Jurkat, Clone E6-1 (cell line): ENCODE results near the gene FOXD1. TPM values are rescaled to one million over a fixed set of nuclear protein-coding genes. Genes with fewer than 3 reads are reported as not detected.
"Not testable (repeated sequence)": the region's sequence is repeated elsewhere in the genome, so short reads cannot be mapped to it uniquely, and the experiment has no call there.

ENCODE experiments used
- DNase-seq: peaks from one replicate; pipeline ENCODE4 v3.0.0-alpha.2; 2011; ENCODE audit warnings: low read depth, low spot score
- H3K4me3 ChIP-seq: 2 replicates; pipeline ENCODE4 v1.5.1; 2011; ENCODE audit warnings: mild to moderate bottlenecking, low read length, control low read depth, moderate library complexity
- polyA plus RNA-seq: library from polyadenylated mRNA; unstranded; fragments of >200 nt; gene quantifications from one replicate; pipeline ENCODE4 v1.2.1, GENCODE V29; 2012; ENCODE audit warnings: missing spikeins; ENCODE audit not compliant: insufficient read length, insufficient read depth

Gene FOXD1
- polyA plus RNA-seq: 1.1 TPM

- peak within 1 kb of the TSS; percentile 55 for H3K4me3 ChIP-seq
- peak; percentile 52 for DNase-seq
Observed at GRCh38 chr5:73448463-73449136, at the start of gene FOXD1. TSS of gene FOXD1 (minus strand) at chr5:73448777. CDS start at chr5:73448362, 415 bp downstream.

GRCh38 chr5:73497497-73498056 lies 49.0 kb upstream of the FOXD1 start:
- peak overlapping the region; percentile 74 for H3K4me3 ChIP-seq
- no peak for DNase-seq

- peak; percentile 90 for DNase-seq
- H3K4me3 ChIP-seq: peak overlapping the region; percentile 74
Observed at GRCh38 chr5:73496984-73497457, 48.4 kb upstream of the FOXD1 start.

GRCh38 chr5:73495772-73496335 lies 47.3 kb upstream of the FOXD1 start:
- no peak for DNase-seq
- H3K4me3 ChIP-seq: no peak overlapping the region

- DNase-seq: no peak
- H3K4me3 ChIP-seq: no peak overlapping the region
Observed at GRCh38 chr5:73494721-73495120, 46.1 kb upstream of the FOXD1 start.

- DNase-seq: no peak
Observed at GRCh38 chr5:73493421-73493820, 44.8 kb upstream of the FOXD1 start.

GRCh38 chr5:73491155-73491554 lies 42.6 kb upstream of the FOXD1 start:
- no peak for DNase-seq
- H3K4me3 ChIP-seq: no peak overlapping the region

More at GRCh38 chr5:73493421-73493820, 44.8 kb upstream of the FOXD1 start:
- no peak overlapping the region for H3K4me3 ChIP-seq

GRCh38 chr5:73490088-73490487 lies 41.5 kb upstream of the FOXD1 start:
- H3K4me3 ChIP-seq: no peak overlapping the region
- no peak for DNase-seq

- H3K4me3 ChIP-seq: no peak overlapping the region
- no peak for DNase-seq
Observed at GRCh38 chr5:73488806-73489205, 40.2 kb upstream of the FOXD1 start.

GRCh38 chr5:73487815-73488214 lies 39.2 kb upstream of the FOXD1 start:
- no peak for DNase-seq
- no peak overlapping the region for H3K4me3 ChIP-seq

GRCh38 chr5:73487257-73487656 lies 38.7 kb upstream of the FOXD1 start:
- not testable (repeated sequence) for DNase-seq, H3K4me3 ChIP-seq

GRCh38 chr5:73486119-73486899 lies 37.7 kb upstream of the FOXD1 start:
- DNase-seq: no peak
- no peak overlapping the region for H3K4me3 ChIP-seq

GRCh38 chr5:73485715-73486114 lies 37.1 kb upstream of the FOXD1 start:
- DNase-seq: no peak
- H3K4me3 ChIP-seq: no peak overlapping the region

- H3K4me3 ChIP-seq: no peak overlapping the region
- DNase-seq: no peak
Observed at GRCh38 chr5:73484511-73484910, 35.9 kb upstream of the FOXD1 start.

GRCh38 chr5:73483676-73484075 lies 35.1 kb upstream of the FOXD1 start:
- no peak overlapping the region for H3K4me3 ChIP-seq
- no peak for DNase-seq

- DNase-seq: no peak
Observed at GRCh38 chr5:73482383-73483136, 34.0 kb upstream of the FOXD1 start.

GRCh38 chr5:73480500-73480899 lies 31.9 kb upstream of the FOXD1 start:
- no peak overlapping the region for H3K4me3 ChIP-seq
- DNase-seq: no peak

More at GRCh38 chr5:73482383-73483136, 34.0 kb upstream of the FOXD1 start:
- H3K4me3 ChIP-seq: no peak overlapping the region

GRCh38 chr5:73472116-73472515 lies 23.5 kb upstream of the FOXD1 start:
- DNase-seq: no peak
- no peak overlapping the region for H3K4me3 ChIP-seq

GRCh38 chr5:73471654-73472053 lies 23.1 kb upstream of the FOXD1 start:
- no peak overlapping the region for H3K4me3 ChIP-seq
- DNase-seq: no peak
